H1 (cell line): ENCODE data around the gene SLC66A2. TPM values are rescaled to one million over a fixed set of nuclear protein-coding genes. Genes with fewer than 3 reads are reported as not detected.

Source experiments
- CTCF ChIA-PET: fragments of 300-600 bp; sonication (Branson Sonifier 250); formaldehyde crosslinking; loops from one replicate; lab custom pipeline; 2021; ENCODE audit not compliant: partially characterized antibody; lab: Charles Lee
- POLR2A ChIA-PET: fragments of 300-600 bp; sonication (Branson Sonifier 250); formaldehyde crosslinking; loops from one replicate; lab custom pipeline; 2021; ENCODE audit warnings: inconsistent platforms; ENCODE audit not compliant: partially characterized antibody; lab: Charles Lee
- DNase-seq, 2 experiments: peaks; one replicate each; pipeline versions ENCODE4 v3.0.0 to v3.0.0-alpha.2; 2010 to 2022; ENCODE audit warnings: low spot score in 2 of 2, low read depth in 1 of 2, mixed read lengths in 1 of 2
- FAIRE-seq: peaks from 2 replicates; lab custom pipeline; 2011; peaks lifted over from hg19 to GRCh38; lab: Jason Lieb, UNC
- H2AFZ ChIP-seq: 2 replicates; pipeline ENCODE4 v1.8.1; 2012; ENCODE audit warnings: low read length, inconsistent platforms
- H2AK5ac ChIP-seq: 2 replicates; pipeline ENCODE4 v1.6.1; 2013; ENCODE audit warnings: low read depth, low read length
- H2BK120ac ChIP-seq: replicated peaks from 2 replicates; pipeline ENCODE3; 2013; ENCODE audit warnings: low read depth, low read length, inconsistent platforms
- H2BK12ac ChIP-seq: 2 replicates; pipeline ENCODE4 v1.6.1; 2013; ENCODE audit warnings: low read depth, low read length
- H2BK15ac ChIP-seq: 2 replicates; pipeline ENCODE4 v1.6.1; 2013; ENCODE audit warnings: low read length
- H2BK20ac ChIP-seq: 2 replicates; pipeline ENCODE4 v1.6.1; 2013; ENCODE audit warnings: low read length
- H2BK5ac ChIP-seq: 2 replicates; pipeline ENCODE4 v1.6.1; 2013; ENCODE audit warnings: low read depth, low read length
- H3K14ac ChIP-seq: 2 replicates; pipeline ENCODE4 v1.6.1; 2013; ENCODE audit warnings: inconsistent platforms; ENCODE audit not compliant: insufficient read length
- H3K18ac ChIP-seq: 2 replicates; pipeline ENCODE4 v1.6.1; 2013; ENCODE audit warnings: low read length; ENCODE audit errors: extremely low read depth
- H3K23ac ChIP-seq: 2 replicates; pipeline ENCODE4 v1.6.1; 2013; ENCODE audit warnings: inconsistent platforms; ENCODE audit not compliant: insufficient read length
- H3K23me2 ChIP-seq: 2 replicates; pipeline ENCODE4 v1.6.1; 2013; ENCODE audit warnings: low read depth, low read length
- H3K27ac ChIP-seq: 2 replicates; pipeline ENCODE4 v1.6.1; 2011; ENCODE audit warnings: low read depth, low read length, inconsistent platforms
- H3K27me3 ChIP-seq, 4 experiments: replicated peaks in 1 of 4; 1 replicate in 1 of 4; 2 replicates in 3 of 4; pipeline versions ENCODE4 v1.6.1 to v1.8.1; 2011 to 2013; ENCODE audit warnings: low read length in 3 of 4, mild to moderate bottlenecking in 3 of 4, inconsistent platforms in 2 of 4, mixed read lengths in 2 of 4, moderate library complexity in 1 of 4; ENCODE audit not compliant: control insufficient read depth in 3 of 4, insufficient read depth in 3 of 4; ENCODE audit errors: extremely low read depth in 1 of 4
- H3K36me3 ChIP-seq, 4 experiments: 2 replicates each; pipeline versions ENCODE4 v1.6.1 to v1.8.1; 2011 to 2013; ENCODE audit warnings: mild to moderate bottlenecking in 4 of 4, low read length in 3 of 4, moderate library complexity in 2 of 4, control low read depth in 1 of 4, inconsistent platforms in 1 of 4; ENCODE audit not compliant: insufficient read depth in 4 of 4, control insufficient read depth in 2 of 4
- H3K4ac ChIP-seq: replicated peaks from 2 replicates; pipeline ENCODE3; 2013; ENCODE audit warnings: low read length, low read depth, mixed read lengths, inconsistent platforms; ENCODE audit not compliant: insufficient read length
- H3K4me1 ChIP-seq, 4 experiments: replicated peaks in 1 of 4; 1 replicate in 1 of 4; 2 replicates in 3 of 4; pipeline versions ENCODE4 v1.6.1 to v1.8.1; 2011 to 2013; ENCODE audit warnings: low read length in 3 of 4, inconsistent platforms in 2 of 4, mixed read lengths in 1 of 4; ENCODE audit not compliant: insufficient read depth in 4 of 4, control insufficient read depth in 3 of 4
- H3K4me2 ChIP-seq, 2 experiments: 2 replicates each; pipeline versions ENCODE4 v1.6.1 to v1.8.1; 2011 to 2013; ENCODE audit warnings: low read depth in 2 of 2, low read length in 2 of 2, control low read depth in 1 of 2, inconsistent platforms in 1 of 2, mild to moderate bottlenecking in 1 of 2; ENCODE audit not compliant: insufficient read depth in 1 of 2
- H3K4me3 ChIP-seq, 4 experiments: fragments of 200-600, 300-600 bp in 1 of 4; sonication (generic), shearing (Covaris generic), sonication (Bioruptor Twin) in 1 of 4; 2 replicates each; pipeline versions ENCODE4 v1.5.1 to v1.8.1; 2011 to 2016; ENCODE audit warnings: low read length in 4 of 4, low read depth in 3 of 4, control low read depth in 2 of 4, inconsistent platforms in 2 of 4, mild to moderate bottlenecking in 2 of 4, mixed read lengths in 1 of 4, moderate library complexity in 1 of 4; ENCODE audit not compliant: insufficient read depth in 2 of 4; ENCODE audit errors: extremely low read depth in 1 of 4
- H3K56ac ChIP-seq: replicated peaks from 2 replicates; pipeline ENCODE3; 2013; ENCODE audit warnings: low read depth, mild to moderate bottlenecking, mixed read lengths, low read length, inconsistent platforms; ENCODE audit not compliant: insufficient read length
- H3K79me1 ChIP-seq: 2 replicates; pipeline ENCODE4 v1.6.1; 2013; ENCODE audit warnings: low read depth, low read length, control low read depth
- H3K79me2 ChIP-seq, 2 experiments: 2 replicates each; pipeline versions ENCODE4 v1.6.1 to v1.8.1; 2012 to 2013; ENCODE audit warnings: low read length in 2 of 2, mild to moderate bottlenecking in 2 of 2, inconsistent platforms in 1 of 2; ENCODE audit not compliant: insufficient read depth in 2 of 2, control insufficient read depth in 1 of 2
- H3K9ac ChIP-seq, 4 experiments: replicated peaks in 1 of 4; 1 replicate in 1 of 4; 2 replicates in 3 of 4; pipeline versions ENCODE4 v1.6.1 to v1.8.1; 2011 to 2013; ENCODE audit warnings: low read depth in 3 of 4, low read length in 3 of 4, control low read depth in 2 of 4, mild to moderate bottlenecking in 2 of 4, moderate library complexity in 2 of 4, inconsistent platforms in 1 of 4; ENCODE audit errors: extremely low read depth in 1 of 4
- H3K9me3 ChIP-seq, 2 experiments: 2 replicates each; pipeline versions ENCODE4 v1.6.1 to v1.8.1; 2012 to 2013; ENCODE audit warnings: mild to moderate bottlenecking in 2 of 2, moderate library complexity in 2 of 2, control low read depth in 1 of 2, inconsistent platforms in 1 of 2, low read depth in 1 of 2, low read length in 1 of 2, mixed read lengths in 1 of 2; ENCODE audit not compliant: insufficient read depth in 2 of 2
- H4K20me1 ChIP-seq, 2 experiments: replicated peaks in 1 of 2; 2 replicates each; pipeline versions ENCODE3 to v1.8.1; 2011 to 2013; ENCODE audit warnings: inconsistent platforms in 2 of 2, low read length in 2 of 2, mild to moderate bottlenecking in 1 of 2; ENCODE audit not compliant: insufficient read depth in 2 of 2, control insufficient read depth in 1 of 2
- H4K5ac ChIP-seq: 2 replicates; pipeline ENCODE4 v1.6.1; 2013; ENCODE audit warnings: low read length, low read depth, mixed read lengths, inconsistent platforms; ENCODE audit not compliant: insufficient read length
- H4K8ac ChIP-seq: 2 replicates; pipeline ENCODE4 v1.8.0; 2013; ENCODE audit warnings: mild to moderate bottlenecking, moderate library complexity, low read length, inconsistent platforms; ENCODE audit not compliant: insufficient read depth; ENCODE audit errors: extremely low read depth
- H4K91ac ChIP-seq: replicated peaks from 2 replicates; pipeline ENCODE3; 2013; ENCODE audit warnings: low read length, mixed read lengths, inconsistent platforms; ENCODE audit not compliant: insufficient read length
- KDM1A ChIP-seq: fragments of 200-600, 300-600 bp; sonication (generic); IDR thresholded peaks from 2 replicates; pipeline ENCODE4 v1.7.1; 2016; ENCODE audit warnings: mild to moderate bottlenecking, low read length, borderline replicate concordance
- SUZ12 ChIP-seq: fragments of 200-600 bp; sonication (generic); IDR thresholded peaks from 2 replicates; pipeline ENCODE4 v1.6.1; 2012; ENCODE audit warnings: mild to moderate bottlenecking, inconsistent platforms, low read length, moderate library complexity, mixed read lengths
- WGBS, 2 experiments: shearing (Covaris generic) in 1 of 2; methylation state at CpG; one replicate each; pipeline versions ENCODE4 v1.1.6 to v1.1.7; 2013 to 2015; ENCODE audit warnings: low lambda C conversion rate in 2 of 2, mixed read lengths in 2 of 2, inconsistent platforms in 1 of 2, low coverage in 1 of 2, missing lambda C conversion rate in 1 of 2; ENCODE audit not compliant: insufficient replicate concordance in 2 of 2, insufficient coverage in 1 of 2, insufficient read length in 1 of 2; ENCODE audit errors: extremely low coverage in 1 of 2, missing lambda C conversion rate in 1 of 2; 5-methylcytosine and 5-hydroxymethylcytosine counted together
- polyA plus RNA-seq, 7 experiments: library from polyadenylated mRNA; depleted of rRNA in 3 of 7; stranded (reverse) in 5 of 7; unstranded in 2 of 7; fragments of >200 nt in 5 of 7; fragments of 200-250 nt in 2 of 7; gene quantifications; 1 replicate in 5 of 7; 2 replicates in 1 of 7; 4 replicates in 1 of 7; pipeline versions ENCODE4 v1.2.1 to v1.2.3, GENCODE V29; 2011 to 2013; ENCODE audit warnings: missing spikeins in 2 of 7, mixed read lengths in 2 of 7
- total RNA-seq: library from RNA; stranded (reverse); fragmentation: NEBNext Ultra II Directional; extraction: Animal tissue kit (Norgen Biotek cat#: 25700); gene quantifications from 2 replicates; pipeline ENCODE4 v1.2.1, GENCODE V29; 2021
- TF ChIP-seq, protein P1 (sequence below), 3 experiments: IDR thresholded peaks; 1 replicate in 2 of 3; 2 replicates in 1 of 3; pipeline versions ENCODE4 v1.5.1 to v1.6.1; 2011; ENCODE audit warnings: low read length in 3 of 3, mild to moderate bottlenecking in 3 of 3, inconsistent platforms in 2 of 3, low read depth in 1 of 3, moderate library complexity in 1 of 3; ENCODE audit not compliant: insufficient read depth in 1 of 3; ENCODE audit errors: control extremely low read depth in 1 of 3

SLC66A2 gene
- total and polyA plus RNA-seq, 2 of the 8 experiments (the other 6 are each of a cell fraction or from before 2014, with no cell fraction given) = 15.0 to 18.9 TPM

DNA sequence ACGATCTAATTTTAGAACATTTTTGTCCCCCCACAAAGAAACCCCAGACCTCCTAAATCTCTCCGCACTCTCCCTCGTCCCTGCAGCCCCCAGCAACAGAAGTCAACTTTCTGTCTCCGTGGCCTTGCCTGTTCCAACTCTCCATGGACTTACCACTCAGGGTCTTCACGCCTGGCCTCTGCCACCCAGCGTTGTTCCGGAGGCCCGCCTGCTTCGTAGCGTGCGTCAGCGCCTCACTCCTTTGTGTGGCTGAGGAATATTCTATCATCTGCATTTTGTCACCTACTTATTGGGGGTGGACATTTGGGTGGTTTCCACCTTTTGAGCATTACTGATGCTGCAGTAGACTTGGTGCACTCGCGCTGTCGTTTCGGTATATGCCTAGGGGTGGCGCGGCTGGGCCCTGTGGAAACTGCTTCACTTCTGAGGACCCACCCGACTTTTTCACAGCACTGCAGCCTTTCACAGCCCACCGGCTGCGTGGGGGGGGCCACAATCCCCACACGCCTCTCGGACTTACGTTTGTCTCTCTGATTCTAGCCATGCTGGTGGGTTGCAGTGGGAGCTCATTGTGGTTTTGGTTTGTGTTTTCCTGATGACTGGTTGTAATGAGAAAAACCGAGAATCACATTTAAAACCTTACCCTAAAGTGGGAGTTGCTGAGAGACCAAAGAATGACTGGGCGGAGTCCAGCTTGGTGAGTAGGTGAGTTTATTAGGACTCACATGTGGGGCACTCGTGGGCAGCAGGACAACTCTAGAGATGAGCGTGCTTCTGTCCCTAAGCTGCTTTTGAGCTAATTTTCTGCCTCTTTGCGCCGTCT is 11.6 kb upstream of the SLC66A2 start:
- FAIRE-seq = no peak

More for the DNA sequence above, 11.6 kb upstream of the SLC66A2 start:
- peaks cover 2 to 25% (median 22%) of the 10 kb centered on the region in 4 experiments; a peak in 6 of 7 replicates for H3K4me1 ChIP-seq
- ChIA-PET CTCF (interaction anchor here (0.7 to 3.0 kb wide), 6 partner anchors 11 to 77 kb away, joined by 3 to 17 read pairs (median 3); partner anchors contain the start of gene SLC66A2), POLR2A (interaction anchor here (1.6 to 2.1 kb wide), 2 partner anchors 11 to 14 kb away, joined by 5 to 8 read pairs; no protein-coding TSS in a partner anchor)
- no peak overlapping the region for H2BK20ac ChIP-seq
- H2AK5ac ChIP-seq = no peak overlapping the region
- DNase-seq = no peak
- no peaks in the 10 kb centered on the region for H3K9me3 ChIP-seq
- no peak overlapping the region for H4K5ac ChIP-seq
- H2BK15ac ChIP-seq = 0 out of 2 replicates have a peak overlapping the region, but pooled peaks have one; percentile 46
- H2AFZ ChIP-seq = no peak overlapping the region
- no peaks in the 10 kb centered on the region for H3K36me3 ChIP-seq
- H3K4me3 ChIP-seq = no peak overlapping the region
- H3K23ac ChIP-seq = no peak overlapping the region
- peaks cover 2% of the 10 kb centered on the region; the same call in 1 of the 2 replicates for H3K23me2 ChIP-seq
- H3K4me2 ChIP-seq = no peak overlapping the region
- no peak overlapping the region for H2BK5ac ChIP-seq
- H3K56ac ChIP-seq = no peak overlapping the region
- no peak overlapping the region for H2BK120ac ChIP-seq
- no peaks in the 10 kb centered on the region for H3K79me2 ChIP-seq
- peaks cover 2 to 10% of the 10 kb centered on the region in 2 experiments for H4K20me1 ChIP-seq
- 84% methylated on average over 30 of the region's 30 CpGs; no CpG with 5 or more reads in 1 of the 2 experiments for WGBS, 2 experiments
- peaks cover 3 to 55% (median 45%) of the 10 kb centered on the region in 4 experiments for H3K27me3 ChIP-seq
- peak overlapping the region; percentile 7; the same call in 1 of the 2 replicates for H3K18ac ChIP-seq
- H3K4ac ChIP-seq = no peak overlapping the region
- no peaks in the 10 kb centered on the region for H3K79me1 ChIP-seq
- no peak overlapping the region for H3K14ac ChIP-seq
- H4K8ac ChIP-seq = no peak overlapping the region
- H3K9ac ChIP-seq = no peak overlapping the region; a peak in 1 of 7 replicates
- no peak overlapping the region for H3K27ac ChIP-seq
- no peak overlapping the region for H4K91ac ChIP-seq
- H2BK12ac ChIP-seq = no peak overlapping the region
- TF ChIP-seq, protein P1, sequence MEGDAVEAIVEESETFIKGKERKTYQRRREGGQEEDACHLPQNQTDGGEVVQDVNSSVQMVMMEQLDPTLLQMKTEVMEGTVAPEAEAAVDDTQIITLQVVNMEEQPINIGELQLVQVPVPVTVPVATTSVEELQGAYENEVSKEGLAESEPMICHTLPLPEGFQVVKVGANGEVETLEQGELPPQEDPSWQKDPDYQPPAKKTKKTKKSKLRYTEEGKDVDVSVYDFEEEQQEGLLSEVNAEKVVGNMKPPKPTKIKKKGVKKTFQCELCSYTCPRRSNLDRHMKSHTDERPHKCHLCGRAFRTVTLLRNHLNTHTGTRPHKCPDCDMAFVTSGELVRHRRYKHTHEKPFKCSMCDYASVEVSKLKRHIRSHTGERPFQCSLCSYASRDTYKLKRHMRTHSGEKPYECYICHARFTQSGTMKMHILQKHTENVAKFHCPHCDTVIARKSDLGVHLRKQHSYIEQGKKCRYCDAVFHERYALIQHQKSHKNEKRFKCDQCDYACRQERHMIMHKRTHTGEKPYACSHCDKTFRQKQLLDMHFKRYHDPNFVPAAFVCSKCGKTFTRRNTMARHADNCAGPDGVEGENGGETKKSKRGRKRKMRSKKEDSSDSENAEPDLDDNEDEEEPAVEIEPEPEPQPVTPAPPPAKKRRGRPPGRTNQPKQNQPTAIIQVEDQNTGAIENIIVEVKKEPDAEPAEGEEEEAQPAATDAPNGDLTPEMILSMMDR (IDR thresholded peaks at IDR 0.05; ENCODE audit: control extremely low read depth in 1 of 3, insufficient read depth in 1 of 3, low read depth in 1 of 3, low read length in 3 of 3) = peak in 1 of 3 experiments; percentile 3; a peak in 1 of 4 replicates
- no peak for TF ChIP-seq SUZ12
- TF ChIP-seq KDM1A = no peak
